H9 (cell line): ENCODE results near the gene IZUMO4. TPM values are rescaled to one million over a fixed set of nuclear protein-coding genes. Genes with fewer than 3 reads are reported as not detected.

Experiments used
- DNase-seq: peaks from one replicate; pipeline ENCODE4 v3.0.0-alpha.2; 2017
- H2AFZ ChIP-seq: one replicate; pipeline ENCODE4 v1.6.1; 2013; ENCODE audit warnings: mild to moderate bottlenecking, low read length, control low read depth, moderate library complexity
- H2AK5ac ChIP-seq: 2 replicates; pipeline ENCODE4 v1.6.1; 2013; ENCODE audit warnings: low read length, control low read depth, mixed read lengths; ENCODE audit not compliant: insufficient read length
- H2BK120ac ChIP-seq: one replicate; pipeline ENCODE4 v1.6.1; 2013; ENCODE audit warnings: low read depth, mild to moderate bottlenecking, low read length, control low read depth, inconsistent platforms; ENCODE audit not compliant: poor library complexity, severe bottlenecking
- H2BK12ac ChIP-seq: 2 replicates; pipeline ENCODE4 v1.6.1; 2013; ENCODE audit warnings: low read length, control low read depth, mixed read lengths, low read depth; ENCODE audit not compliant: insufficient read length
- H2BK15ac ChIP-seq: 2 replicates; pipeline ENCODE4 v1.6.1; 2013; ENCODE audit warnings: low read depth, low read length, control low read depth
- H2BK20ac ChIP-seq: one replicate; pipeline ENCODE4 v1.6.1; 2013; ENCODE audit warnings: low read depth, mild to moderate bottlenecking, low read length, control low read depth, inconsistent platforms; ENCODE audit not compliant: poor library complexity, severe bottlenecking
- H2BK5ac ChIP-seq: 2 replicates; pipeline ENCODE4 v1.6.1; 2013; ENCODE audit warnings: low read length, control low read depth, mixed read lengths; ENCODE audit not compliant: insufficient read length
- H3K14ac ChIP-seq: 2 replicates; pipeline ENCODE4 v1.6.1; 2013; ENCODE audit warnings: low read length, control low read depth; ENCODE audit not compliant: insufficient read depth
- H3K18ac ChIP-seq: 2 replicates; pipeline ENCODE4 v1.6.1; 2013; ENCODE audit warnings: low read depth, mild to moderate bottlenecking, mixed read lengths, low read length, control low read depth; ENCODE audit not compliant: insufficient read length
- H3K23ac ChIP-seq: 2 replicates; pipeline ENCODE4 v1.6.1; 2013; ENCODE audit warnings: low read length, control low read depth, mixed read lengths, low read depth; ENCODE audit not compliant: insufficient read length
- H3K23me2 ChIP-seq: 2 replicates; pipeline ENCODE4 v1.6.1; 2013; ENCODE audit warnings: low read depth, mild to moderate bottlenecking, mixed read lengths, low read length, control low read depth; ENCODE audit not compliant: insufficient read length, poor library complexity, severe bottlenecking
- H3K27ac ChIP-seq: 2 replicates; pipeline ENCODE4 v1.5.1; 2013; ENCODE audit warnings: low read length, control low read depth, mixed read lengths, low read depth; ENCODE audit not compliant: insufficient read length
- H3K27me3 ChIP-seq: 2 replicates; pipeline ENCODE4 v1.6.1; 2013; ENCODE audit warnings: low read length, control low read depth, inconsistent platforms; ENCODE audit not compliant: insufficient read depth
- H3K4ac ChIP-seq: 2 replicates; pipeline ENCODE4 v1.6.1; 2013; ENCODE audit warnings: low read depth, mild to moderate bottlenecking, control low read depth, inconsistent platforms, low read length, moderate library complexity
- H3K4me1 ChIP-seq: 2 replicates; pipeline ENCODE4 v1.6.1; 2013; ENCODE audit warnings: low read length, control low read depth, inconsistent platforms; ENCODE audit not compliant: insufficient read depth
- H3K4me2 ChIP-seq: 2 replicates; pipeline ENCODE4 v1.6.1; 2013; ENCODE audit warnings: low read length, control low read depth, mixed read lengths; ENCODE audit not compliant: insufficient read length, insufficient read depth
- H3K56ac ChIP-seq: 2 replicates; pipeline ENCODE4 v1.6.1; 2013; ENCODE audit warnings: low read depth, mild to moderate bottlenecking, mixed read lengths, low read length, control low read depth; ENCODE audit not compliant: insufficient read length
- H3K79me1 ChIP-seq: 2 replicates; pipeline ENCODE4 v1.6.1; 2013; ENCODE audit warnings: low read depth, mild to moderate bottlenecking, moderate library complexity, low read length, control low read depth, inconsistent platforms; ENCODE audit not compliant: insufficient read depth, poor library complexity, severe bottlenecking
- H3K79me2 ChIP-seq: 2 replicates; pipeline ENCODE4 v1.6.1; 2013; ENCODE audit warnings: low read length, control low read depth, inconsistent platforms; ENCODE audit not compliant: insufficient read depth
- H3K9ac ChIP-seq: 2 replicates; pipeline ENCODE4 v1.6.1; 2013; ENCODE audit warnings: low read length, control low read depth, mixed read lengths; ENCODE audit not compliant: insufficient read length; ENCODE audit errors: extremely low read depth
- H3K9me3 ChIP-seq: one replicate; pipeline ENCODE4 v1.6.1; 2013; ENCODE audit warnings: low read depth, low read length, inconsistent platforms; ENCODE audit not compliant: control insufficient read depth
- H3T11ph ChIP-seq: one replicate; pipeline ENCODE4 v1.6.1; 2013; ENCODE audit warnings: mild to moderate bottlenecking, low read length, control low read depth, inconsistent platforms
- H4K20me1 ChIP-seq: one replicate; pipeline ENCODE4 v1.6.1; 2013; ENCODE audit not compliant: control insufficient read depth, insufficient read length, insufficient read depth
- H4K5ac ChIP-seq: 2 replicates; pipeline ENCODE4 v1.6.1; 2013; ENCODE audit warnings: low read depth, mild to moderate bottlenecking, mixed read lengths, low read length, control low read depth; ENCODE audit not compliant: insufficient read length
- H4K8ac ChIP-seq: replicated peaks from 2 replicates; pipeline ENCODE4 v1.6.1; 2013; ENCODE audit warnings: low read length, control low read depth, mixed read lengths, low read depth; ENCODE audit not compliant: insufficient read length
- H4K91ac ChIP-seq: 2 replicates; pipeline ENCODE4 v1.6.1; 2013; ENCODE audit warnings: low read depth, mild to moderate bottlenecking, moderate library complexity, mixed read lengths, low read length, control low read depth; ENCODE audit not compliant: insufficient read length
- H3K27ac Mint-ChIP-seq, 3 experiments: 2 replicates in 2 of 3; 3 replicates in 1 of 3; pipeline ENCODE4 v1.8.0; 2020 to 2021; ENCODE audit warnings: mixed read lengths in 3 of 3, mild to moderate bottlenecking in 1 of 3, moderate library complexity in 1 of 3
- H3K27me3 Mint-ChIP-seq: 2 replicates; pipeline ENCODE4 v1.8.0; 2021; ENCODE audit warnings: low read depth, mild to moderate bottlenecking, moderate library complexity, mixed read lengths
- H3K36me3 Mint-ChIP-seq, 3 experiments: 2 replicates in 2 of 3; 3 replicates in 1 of 3; pipeline ENCODE4 v1.8.0; 2020 to 2021; ENCODE audit warnings: low read depth in 3 of 3, mixed read lengths in 3 of 3; ENCODE audit not compliant: insufficient read depth in 1 of 3
- H3K4me1 Mint-ChIP-seq, 2 experiments: 2 replicates each; pipeline ENCODE4 v1.8.0; 2020; ENCODE audit warnings: mixed read lengths in 2 of 2
- H3K4me3 Mint-ChIP-seq, 2 experiments: 2 replicates in 1 of 2; 3 replicates in 1 of 2; pipeline ENCODE4 v1.8.0; 2020 to 2021; ENCODE audit warnings: mild to moderate bottlenecking in 2 of 2, mixed read lengths in 2 of 2, moderate library complexity in 1 of 2
- H3K9me3 Mint-ChIP-seq, 2 experiments: 2 replicates in 1 of 2; 3 replicates in 1 of 2; pipeline ENCODE4 v1.8.0; 2020; ENCODE audit warnings: mild to moderate bottlenecking in 2 of 2, mixed read lengths in 2 of 2, moderate library complexity in 1 of 2
- WGBS: extraction: QIAGEN DNeasy Blood & Tissue Kit; methylation state at CpG from one replicate; pipeline ENCODE4 v1.1.7; 2013; ENCODE audit warnings: missing lambda C conversion rate, low lambda C conversion rate, mixed read lengths; ENCODE audit not compliant: insufficient read length; ENCODE audit errors: extremely low coverage; 5-methylcytosine and 5-hydroxymethylcytosine counted together
- total RNA-seq: library from RNA; stranded (reverse); gene quantifications from 2 replicates; pipeline ENCODE4 v1.2.1, GENCODE V29; 2021
- TF ChIP-seq, protein P1 (sequence below): fragments of 200-600 bp; sonication (generic); conservative IDR thresholded peaks from 3 replicates; pipeline ENCODE4 v1.8.0; 2021; ENCODE audit warnings: antibody characterized with exemption, mild to moderate bottlenecking

Gene IZUMO4
- total RNA-seq, 1 experiment from 2014 or later, result 2.1 TPM

DNA sequence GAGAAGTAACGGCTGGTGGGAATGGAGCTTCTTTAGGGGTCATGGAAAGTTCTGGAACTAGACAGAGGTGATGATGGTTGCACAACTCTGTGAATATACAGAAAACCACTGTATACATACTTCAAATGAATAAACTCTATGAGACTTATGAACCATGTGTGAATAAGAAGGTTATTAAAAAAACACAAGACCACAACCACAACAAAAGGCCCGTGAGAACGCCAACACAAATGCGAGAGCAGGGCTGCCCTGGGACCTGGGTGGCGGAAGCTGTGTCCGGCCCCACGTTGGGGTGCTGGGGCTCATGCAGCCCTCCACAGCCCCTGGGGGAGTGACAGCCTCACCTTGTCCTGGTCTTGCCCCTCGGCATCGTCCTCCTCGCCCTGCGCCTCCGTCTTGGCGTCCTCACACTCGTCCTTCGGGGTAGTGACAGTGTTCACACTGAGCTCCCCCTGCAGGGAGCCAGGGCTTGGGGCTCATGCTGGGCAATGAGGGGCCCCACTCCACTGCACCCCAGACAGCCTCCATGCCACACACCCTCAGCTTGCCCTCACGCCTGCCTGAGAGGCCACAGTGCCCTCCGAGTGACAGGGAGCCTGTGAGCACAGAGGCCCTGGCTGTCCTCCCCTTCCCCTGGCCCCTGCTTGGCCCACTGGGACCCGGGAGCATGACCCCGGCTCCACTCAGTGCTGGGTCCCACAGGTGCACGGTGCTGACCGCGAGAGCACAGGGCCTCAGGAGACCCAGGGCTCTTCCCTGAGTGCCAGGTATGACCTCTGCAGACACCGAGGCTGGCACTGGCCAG, 16.0 kb downstream of the IZUMO4 start:
- Histone ChIP-seq H4K91ac (no peak overlapping the region), H3K18ac (no peak overlapping the region), H3K27ac (no peak overlapping the region), H4K8ac (no peak overlapping the region), H3K79me2 (no peaks in the 10 kb centered on the region), H3K14ac (no peak overlapping the region), H2BK12ac (no peak overlapping the region), H2AK5ac (no peak overlapping the region), H4K5ac (no peak overlapping the region), H2BK15ac (no peak overlapping the region), H2BK20ac (no peak overlapping the region), H3K9me3 (no peaks in the 10 kb centered on the region), H2BK120ac (no peak overlapping the region), H3K79me1 (no peaks in the 10 kb centered on the region), H3K23ac (no peak overlapping the region), H3K4me1 (no peaks in the 10 kb centered on the region), H3K23me2 (no peaks in the 10 kb centered on the region), H2AFZ (no peak overlapping the region), H3K9ac (no peak overlapping the region), H4K20me1 (no peaks in the 10 kb centered on the region), H3T11ph (no peak overlapping the region), H3K56ac (no peak overlapping the region), H3K4ac (no peak overlapping the region), H3K4me2 (no peak overlapping the region), H3K27me3 (no peaks in the 10 kb centered on the region), H2BK5ac (no peak overlapping the region)
- H3K36me3 Mint-ChIP-seq, result peaks cover 43 to 72% (median 70%) of the 10 kb centered on the region in 3 experiments
- TF ChIP-seq, protein P1, sequence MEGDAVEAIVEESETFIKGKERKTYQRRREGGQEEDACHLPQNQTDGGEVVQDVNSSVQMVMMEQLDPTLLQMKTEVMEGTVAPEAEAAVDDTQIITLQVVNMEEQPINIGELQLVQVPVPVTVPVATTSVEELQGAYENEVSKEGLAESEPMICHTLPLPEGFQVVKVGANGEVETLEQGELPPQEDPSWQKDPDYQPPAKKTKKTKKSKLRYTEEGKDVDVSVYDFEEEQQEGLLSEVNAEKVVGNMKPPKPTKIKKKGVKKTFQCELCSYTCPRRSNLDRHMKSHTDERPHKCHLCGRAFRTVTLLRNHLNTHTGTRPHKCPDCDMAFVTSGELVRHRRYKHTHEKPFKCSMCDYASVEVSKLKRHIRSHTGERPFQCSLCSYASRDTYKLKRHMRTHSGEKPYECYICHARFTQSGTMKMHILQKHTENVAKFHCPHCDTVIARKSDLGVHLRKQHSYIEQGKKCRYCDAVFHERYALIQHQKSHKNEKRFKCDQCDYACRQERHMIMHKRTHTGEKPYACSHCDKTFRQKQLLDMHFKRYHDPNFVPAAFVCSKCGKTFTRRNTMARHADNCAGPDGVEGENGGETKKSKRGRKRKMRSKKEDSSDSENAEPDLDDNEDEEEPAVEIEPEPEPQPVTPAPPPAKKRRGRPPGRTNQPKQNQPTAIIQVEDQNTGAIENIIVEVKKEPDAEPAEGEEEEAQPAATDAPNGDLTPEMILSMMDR, result no peak
- DNase-seq, result no peak
- H3K9me3 Mint-ChIP-seq, result no peaks in the 10 kb centered on the region
- no CpG with 5 or more reads among the region's 23 CpGs for WGBS
- H3K4me1 Mint-ChIP-seq, result no peaks in the 10 kb centered on the region
- no peaks in the 10 kb centered on the region; the same call in 1 of the 2 replicates for H3K27me3 Mint-ChIP-seq
- H3K27ac Mint-ChIP-seq, result peak overlapping the region in 2 of 3 experiments; percentile 44 to 80; a peak in 2 of 7 replicates
- no peak overlapping the region for H3K4me3 Mint-ChIP-seq
